ENCODE results near the gene RNPEPL1.
A peak's percentile ranks its signal among the peaks of the same experiment; 100 is the strongest.

DNA sequence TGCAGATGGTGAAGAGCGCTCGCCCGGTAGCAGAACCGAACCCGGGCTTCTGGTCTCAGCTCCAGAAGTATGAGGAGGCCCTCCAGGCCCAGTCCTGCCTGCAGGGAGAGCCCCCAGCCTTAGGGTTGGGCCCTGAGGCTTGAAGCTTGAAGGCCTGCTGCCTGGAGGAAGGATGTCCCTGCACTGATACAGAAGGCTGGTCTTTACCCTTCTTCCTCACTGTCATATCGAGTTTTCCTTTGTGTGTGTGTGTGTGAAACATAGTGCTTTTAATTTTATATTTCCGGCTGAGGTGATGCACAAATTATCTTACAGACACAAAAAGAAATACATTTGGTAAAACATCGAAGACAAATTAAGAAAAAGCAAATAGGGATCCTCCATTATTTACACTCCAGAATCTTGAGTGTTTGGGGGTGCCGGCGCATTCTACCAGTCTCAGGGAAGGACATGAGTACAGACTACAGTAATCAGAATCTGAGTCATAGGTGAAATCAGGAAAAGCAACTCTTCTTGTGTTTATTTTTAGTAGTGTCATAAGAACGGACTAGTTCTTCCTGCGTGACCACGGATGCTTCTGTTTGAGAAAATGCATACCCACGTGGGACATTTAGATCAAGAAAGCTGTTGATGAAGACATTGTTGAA lies 6.8 kb upstream of the RNPEPL1 start:
- no peak for TF ChIP-seq EZH2 (IDR thresholded peaks at IDR 0.05)
- TF ChIP-seq POLR2AphosphoS5 (IDR thresholded peaks at IDR 0.05; ENCODE audit: borderline replicate concordance, low read depth, low read length): peak; percentile 44; the same call in 1 of the 2 replicates
- TF ChIP-seq FOXP2 (optimal IDR thresholded peaks at IDR 0.05; ENCODE audit: control extremely low read depth, extremely low read length, insufficient read depth): no peak

Data from SK-N-MC (cell line).